ENCODE measurements around the gene TAF5L. TPM values are rescaled to one million over a fixed set of nuclear protein-coding genes. Genes with fewer than 3 reads are reported as not detected.

Gene TAF5L
- total RNA-seq, 3 donors from 2014 or later (not counting 1 experiment from before 2014, with no cell fraction given): 21.6 to 37.9 (median 32.7) TPM

GRCh38 chr1:229672246-229672645, 46.3 kb upstream of the TAF5L start:
- no peaks in the 10 kb centered on the region for H3K36me3 ChIP-seq (ENCODE audit: control insufficient read depth, insufficient read depth, low read length)
- H3K4me1 ChIP-seq (ENCODE audit: control insufficient read depth, insufficient read depth, low read length): no peaks in the 10 kb centered on the region
- H3K4me3 Mint-ChIP-seq: no peak overlapping the region
- H3K36me3 Mint-ChIP-seq: no peaks in the 10 kb centered on the region
- DNase-seq (no peak), ATAC-seq (no peak)
- H3K27ac ChIP-seq (ENCODE audit: low read length): no peak overlapping the region
- no peaks in the 10 kb centered on the region for H3K9me3 Mint-ChIP-seq
- H3K9me3 ChIP-seq (ENCODE audit: control insufficient read depth, insufficient read depth, low read length): no peaks in the 10 kb centered on the region
- no peaks in the 10 kb centered on the region for H3K4me1 Mint-ChIP-seq
- WGBS (ENCODE audit: insufficient coverage): 100% methylated on average over 1 of the region's 2 CpGs
- H3K27ac Mint-ChIP-seq: no peak overlapping the region
- no peak overlapping the region for H3K4me3 ChIP-seq (ENCODE audit: low read length)
- intact Hi-C loops (cut with micrococcal nuclease): no loop called here
- no peak for TF ChIP-seq CTCF (IDR thresholded peaks at IDR 0.05)
- no peaks in the 10 kb centered on the region for H3K27me3 ChIP-seq (ENCODE audit: control insufficient read depth, insufficient read depth, low read length)
- no peaks in the 10 kb centered on the region for H3K27me3 Mint-ChIP-seq (ENCODE audit: low read depth in 2 of 2)

DNA sequence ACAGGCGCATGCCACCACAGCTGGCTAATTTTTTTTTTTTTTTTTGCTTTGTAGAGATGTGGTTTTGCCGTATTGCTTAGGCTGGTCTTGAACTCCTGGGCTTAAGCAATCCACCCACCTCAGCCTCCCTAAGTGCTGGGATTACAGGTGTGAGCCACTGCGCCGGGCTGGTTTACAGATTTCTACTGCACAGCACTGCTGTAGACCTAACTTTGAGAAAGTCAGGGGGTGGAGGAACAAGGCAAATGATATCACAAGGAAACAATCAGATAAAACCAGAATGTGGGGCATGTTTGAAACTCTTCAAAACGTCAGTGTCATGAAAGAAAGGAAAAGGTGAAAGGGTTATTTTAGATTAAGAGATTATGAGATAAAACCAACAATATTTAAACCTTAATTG, 45.4 kb upstream of the TAF5L start:
- H3K27me3 Mint-ChIP-seq (ENCODE audit: low read depth in 2 of 2): no peaks in the 10 kb centered on the region
- H3K36me3 ChIP-seq (ENCODE audit: control insufficient read depth, insufficient read depth, low read length): no peaks in the 10 kb centered on the region
- H3K27ac Mint-ChIP-seq: no peak overlapping the region
- no peaks in the 10 kb centered on the region for H3K27me3 ChIP-seq (ENCODE audit: control insufficient read depth, insufficient read depth, low read length)
- H3K9me3 Mint-ChIP-seq: no peaks in the 10 kb centered on the region
- no peaks in the 10 kb centered on the region for H3K36me3 Mint-ChIP-seq
- no peaks in the 10 kb centered on the region for H3K9me3 ChIP-seq (ENCODE audit: control insufficient read depth, insufficient read depth, low read length)
- H3K4me3 ChIP-seq (ENCODE audit: low read length): no peak overlapping the region
- intact Hi-C loops (cut with micrococcal nuclease): no loop called here
- H3K4me1 Mint-ChIP-seq: no peaks in the 10 kb centered on the region
- no peak overlapping the region for H3K27ac ChIP-seq (ENCODE audit: low read length)
- TF ChIP-seq CTCF (IDR thresholded peaks at IDR 0.05): no peak
- ATAC-seq: no peak
- WGBS (ENCODE audit: insufficient coverage): 97% methylated on average over 3 of the region's 5 CpGs
- no peak overlapping the region for H3K4me3 Mint-ChIP-seq
- H3K4me1 ChIP-seq (ENCODE audit: control insufficient read depth, insufficient read depth, low read length): no peaks in the 10 kb centered on the region
- no peak for DNase-seq

DNA sequence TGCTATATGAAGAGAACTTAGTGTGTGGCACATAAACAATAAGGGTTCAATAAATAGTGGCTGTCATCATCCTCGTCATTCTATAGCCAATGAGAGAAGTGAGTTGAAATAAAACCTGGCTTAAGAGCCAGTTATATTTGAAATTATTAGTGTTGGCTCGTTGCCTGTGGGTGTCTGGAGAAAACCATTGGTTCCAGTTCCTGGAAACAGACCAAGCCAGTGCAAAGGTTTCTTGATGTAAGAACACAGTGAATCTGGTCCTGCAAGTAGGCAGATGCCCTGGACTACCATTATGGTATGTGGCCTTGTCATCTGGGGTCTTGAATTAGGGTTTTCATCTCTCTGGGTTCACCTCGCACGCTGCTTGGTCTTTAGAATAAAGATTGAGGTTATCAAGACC, 43.4 kb upstream of the TAF5L start:
- DNase-seq (no peak), ATAC-seq (no peak)
- peaks cover 4% of the 10 kb centered on the region for H3K4me1 ChIP-seq (ENCODE audit: control insufficient read depth, insufficient read depth, low read length)
- H3K4me3 ChIP-seq (ENCODE audit: low read length): no peak overlapping the region
- no peaks in the 10 kb centered on the region for H3K36me3 ChIP-seq (ENCODE audit: control insufficient read depth, insufficient read depth, low read length)
- Mint-ChIP-seq H3K4me3 (no peak overlapping the region), H3K27me3 (ENCODE audit: low read depth in 2 of 2) (no peaks in the 10 kb centered on the region), H3K36me3 (no peaks in the 10 kb centered on the region), H3K9me3 (no peaks in the 10 kb centered on the region), H3K27ac (no peak overlapping the region), H3K4me1 (no peaks in the 10 kb centered on the region)
- no peak for TF ChIP-seq CTCF (IDR thresholded peaks at IDR 0.05)
- H3K27me3 ChIP-seq (ENCODE audit: control insufficient read depth, insufficient read depth, low read length): no peaks in the 10 kb centered on the region
- H3K9me3 ChIP-seq (ENCODE audit: control insufficient read depth, insufficient read depth, low read length): no peaks in the 10 kb centered on the region
- no peak overlapping the region for H3K27ac ChIP-seq (ENCODE audit: low read length)
- 91% methylated on average over 4 of the region's 4 CpGs for WGBS (ENCODE audit: insufficient coverage)
- intact Hi-C loops (cut with micrococcal nuclease): loop anchor here (10.0 kb wide), 1 partner anchor 415 kb away; no protein-coding TSS in a partner anchor

DNA sequence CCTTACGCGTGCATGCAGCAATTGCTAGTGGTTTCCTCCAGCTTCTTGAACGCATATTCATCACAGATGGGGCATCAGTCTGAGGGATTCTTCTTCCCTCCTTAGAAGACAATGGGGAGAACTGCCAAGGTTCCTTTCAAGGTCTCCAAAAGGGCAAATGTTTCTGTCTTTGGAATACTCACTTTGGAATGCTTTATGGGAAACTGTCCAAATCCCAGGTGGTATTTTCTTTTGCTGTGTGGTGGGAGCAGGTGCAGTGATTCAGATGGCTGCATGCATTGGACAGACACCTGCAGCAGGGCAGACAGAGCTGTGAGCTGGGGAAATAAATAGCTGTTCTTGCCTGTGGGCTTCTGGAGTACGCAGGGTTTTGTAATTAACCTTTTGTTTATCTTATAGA, 40.7 kb upstream of the TAF5L start:
- Histone ChIP-seq H3K9me3 (ENCODE audit: control insufficient read depth, insufficient read depth, low read length) (no peaks in the 10 kb centered on the region), H3K4me3 (ENCODE audit: low read length) (no peak overlapping the region), H3K4me1 (ENCODE audit: control insufficient read depth, insufficient read depth, low read length) (peaks cover 13% of the 10 kb centered on the region), H3K27me3 (ENCODE audit: control insufficient read depth, insufficient read depth, low read length) (no peaks in the 10 kb centered on the region), H3K27ac (ENCODE audit: low read length) (no peak overlapping the region), H3K36me3 (ENCODE audit: control insufficient read depth, insufficient read depth, low read length) (no peaks in the 10 kb centered on the region)
- intact Hi-C loops (cut with micrococcal nuclease): loop anchor here (10.0 kb wide), 1 partner anchor 412 kb away; no protein-coding TSS in a partner anchor
- H3K4me1 Mint-ChIP-seq: no peaks in the 10 kb centered on the region
- ATAC-seq (no peak), DNase-seq (no peak)
- no peak overlapping the region for H3K4me3 Mint-ChIP-seq
- no peaks in the 10 kb centered on the region for H3K9me3 Mint-ChIP-seq
- H3K27me3 Mint-ChIP-seq (ENCODE audit: low read depth in 2 of 2): no peaks in the 10 kb centered on the region
- no peak for TF ChIP-seq CTCF (IDR thresholded peaks at IDR 0.05)
- 85% methylated on average over 4 of the region's 4 CpGs for WGBS (ENCODE audit: insufficient coverage)
- H3K27ac Mint-ChIP-seq: no peak overlapping the region
- H3K36me3 Mint-ChIP-seq: no peaks in the 10 kb centered on the region

Measured in natural killer cell (primary cell).